Fibroblast of lung (primary cell): ENCODE data around the gene TRERF1.

Experiments
- EZH2 ChIP-seq: IDR thresholded peaks from 2 replicates; pipeline ENCODE4 v1.5.1; 2012; ENCODE audit warnings: low read length, control low read depth, mild to moderate bottlenecking; ENCODE audit errors: missing control alignments
- TF ChIP-seq, protein P1 (sequence below), 2 donors: IDR thresholded peaks in 1 of 2; conservative IDR thresholded peaks in 1 of 2; 1 replicate in 1 of 2; 2 replicates in 1 of 2; pipeline ENCODE4 v1.5.1; 2011 to 2012; ENCODE audit warnings: low read length in 2 of 2, control low read depth in 1 of 2, inconsistent platforms in 1 of 2, low read depth in 1 of 2, mild to moderate bottlenecking in 1 of 2

GRCh38 chr6:42228305-42228704, 223.4 kb downstream of the TRERF1 start:
- TF ChIP-seq, protein P1, sequence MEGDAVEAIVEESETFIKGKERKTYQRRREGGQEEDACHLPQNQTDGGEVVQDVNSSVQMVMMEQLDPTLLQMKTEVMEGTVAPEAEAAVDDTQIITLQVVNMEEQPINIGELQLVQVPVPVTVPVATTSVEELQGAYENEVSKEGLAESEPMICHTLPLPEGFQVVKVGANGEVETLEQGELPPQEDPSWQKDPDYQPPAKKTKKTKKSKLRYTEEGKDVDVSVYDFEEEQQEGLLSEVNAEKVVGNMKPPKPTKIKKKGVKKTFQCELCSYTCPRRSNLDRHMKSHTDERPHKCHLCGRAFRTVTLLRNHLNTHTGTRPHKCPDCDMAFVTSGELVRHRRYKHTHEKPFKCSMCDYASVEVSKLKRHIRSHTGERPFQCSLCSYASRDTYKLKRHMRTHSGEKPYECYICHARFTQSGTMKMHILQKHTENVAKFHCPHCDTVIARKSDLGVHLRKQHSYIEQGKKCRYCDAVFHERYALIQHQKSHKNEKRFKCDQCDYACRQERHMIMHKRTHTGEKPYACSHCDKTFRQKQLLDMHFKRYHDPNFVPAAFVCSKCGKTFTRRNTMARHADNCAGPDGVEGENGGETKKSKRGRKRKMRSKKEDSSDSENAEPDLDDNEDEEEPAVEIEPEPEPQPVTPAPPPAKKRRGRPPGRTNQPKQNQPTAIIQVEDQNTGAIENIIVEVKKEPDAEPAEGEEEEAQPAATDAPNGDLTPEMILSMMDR (conservative IDR thresholded peaks at IDR 0.05 in 1 of 2, IDR thresholded peaks at IDR 0.05 in 1 of 2; ENCODE audit: low read depth in 1 of 2, low read length in 2 of 2) = no peak
- no peak for TF ChIP-seq EZH2
